GM10266 (cell line): ENCODE results near the gene PDZD7.
A peak's percentile ranks its signal among the peaks of the same experiment; 100 is the strongest.

Source experiments
- DNase-seq: peaks from one replicate; pipeline ENCODE4 v3.0.0; 2012; ENCODE audit errors: extremely low spot score
- TF ChIP-seq, protein P1 (sequence below): IDR thresholded peaks from 2 replicates; pipeline ENCODE4 v1.5.1; 2012; ENCODE audit warnings: mild to moderate bottlenecking, low read depth; ENCODE audit not compliant: control insufficient read depth, insufficient read depth; ENCODE audit errors: missing control alignments

PDZD7 gene

DNA sequence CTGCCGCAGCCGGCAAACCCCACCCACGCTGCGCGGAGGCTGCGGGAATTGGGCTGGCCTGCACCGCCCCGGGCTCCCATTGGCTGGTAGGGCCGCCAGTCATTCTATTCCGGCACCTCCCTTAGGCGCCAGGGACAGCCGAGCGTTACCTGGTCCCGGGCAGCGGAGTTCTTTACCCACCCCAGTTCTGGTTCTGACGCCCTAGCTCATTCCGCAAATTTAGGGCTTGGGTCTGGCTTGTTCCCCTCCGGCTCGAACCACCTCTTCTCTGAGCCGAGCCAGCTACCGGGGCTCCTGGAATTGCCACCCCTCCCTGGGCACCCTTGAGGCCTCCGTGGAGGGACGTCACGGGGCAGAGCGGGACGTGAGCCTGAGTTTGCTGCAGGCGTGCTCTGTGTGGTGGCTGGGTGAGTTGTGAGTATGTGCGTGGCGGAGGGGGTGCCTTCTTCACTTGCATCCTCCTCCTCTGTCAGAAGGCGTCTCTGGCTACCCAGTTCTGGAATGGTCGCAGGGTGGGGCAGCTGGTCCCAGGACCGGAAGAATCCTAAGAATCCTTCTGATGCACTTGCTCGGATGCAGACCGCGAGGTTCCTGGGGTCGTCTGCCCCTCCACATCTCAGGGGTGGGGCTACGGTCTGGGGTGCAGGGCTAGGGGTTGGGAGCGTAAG is at the start of gene PDZD7, which contains the start of gene SFXN3:
Gene PDZD7 (minus strand): TSS at position 2 of the 668 bp plus-strand sequence. CDS start 910 bp downstream, outside the sequence.
Gene SFXN3 (plus strand): TSS at position 107 of the 668 bp plus-strand sequence. CDS start 3,461 bp downstream, outside the sequence.
- TF ChIP-seq, protein P1, sequence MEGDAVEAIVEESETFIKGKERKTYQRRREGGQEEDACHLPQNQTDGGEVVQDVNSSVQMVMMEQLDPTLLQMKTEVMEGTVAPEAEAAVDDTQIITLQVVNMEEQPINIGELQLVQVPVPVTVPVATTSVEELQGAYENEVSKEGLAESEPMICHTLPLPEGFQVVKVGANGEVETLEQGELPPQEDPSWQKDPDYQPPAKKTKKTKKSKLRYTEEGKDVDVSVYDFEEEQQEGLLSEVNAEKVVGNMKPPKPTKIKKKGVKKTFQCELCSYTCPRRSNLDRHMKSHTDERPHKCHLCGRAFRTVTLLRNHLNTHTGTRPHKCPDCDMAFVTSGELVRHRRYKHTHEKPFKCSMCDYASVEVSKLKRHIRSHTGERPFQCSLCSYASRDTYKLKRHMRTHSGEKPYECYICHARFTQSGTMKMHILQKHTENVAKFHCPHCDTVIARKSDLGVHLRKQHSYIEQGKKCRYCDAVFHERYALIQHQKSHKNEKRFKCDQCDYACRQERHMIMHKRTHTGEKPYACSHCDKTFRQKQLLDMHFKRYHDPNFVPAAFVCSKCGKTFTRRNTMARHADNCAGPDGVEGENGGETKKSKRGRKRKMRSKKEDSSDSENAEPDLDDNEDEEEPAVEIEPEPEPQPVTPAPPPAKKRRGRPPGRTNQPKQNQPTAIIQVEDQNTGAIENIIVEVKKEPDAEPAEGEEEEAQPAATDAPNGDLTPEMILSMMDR, result no peak
- DNase-seq, result peak; percentile 96

DNA sequence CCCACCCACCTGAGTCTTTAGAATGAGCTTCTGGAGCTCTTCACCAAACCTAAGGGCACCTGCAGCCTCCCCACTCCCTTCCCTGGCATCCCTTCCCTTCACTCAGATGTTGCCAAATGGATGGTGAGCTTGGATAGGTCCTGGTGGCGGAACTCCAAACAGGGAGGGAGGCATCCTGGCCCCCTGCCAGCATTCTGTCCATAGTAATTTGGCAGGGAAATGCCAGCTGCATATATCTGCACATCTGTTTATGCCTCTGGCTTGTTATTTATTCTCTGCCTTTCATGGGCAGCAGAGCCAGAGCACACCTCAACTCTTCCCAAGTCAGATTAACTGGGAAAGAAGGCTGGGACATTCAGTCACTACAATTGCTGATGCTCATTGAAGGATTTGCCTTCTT is 48.9 kb upstream of the PDZD7 start:
- TF ChIP-seq, protein P1, result no peak
- no peak for DNase-seq

DNA sequence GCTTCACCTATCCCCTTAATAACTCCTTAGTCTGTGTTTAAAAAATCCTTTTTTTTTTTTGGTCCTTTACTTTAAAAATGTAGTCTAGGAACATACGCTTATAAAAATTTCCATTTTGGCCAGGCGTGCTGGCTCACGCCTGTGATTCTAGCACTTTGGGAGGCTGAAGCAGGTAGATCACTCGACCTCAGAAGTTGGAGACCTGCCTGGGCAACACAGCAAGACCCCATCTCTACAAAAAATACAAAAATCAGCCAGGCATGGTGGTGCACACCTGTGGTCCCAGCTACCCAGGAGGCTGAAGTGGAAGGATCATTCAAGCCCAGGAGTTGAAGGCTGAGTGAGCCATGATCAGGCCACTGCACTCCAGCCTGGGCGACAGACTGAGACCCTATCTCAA is 45.7 kb upstream of the PDZD7 start:
- no peak for DNase-seq
- TF ChIP-seq, protein P1, result no peak

DNA sequence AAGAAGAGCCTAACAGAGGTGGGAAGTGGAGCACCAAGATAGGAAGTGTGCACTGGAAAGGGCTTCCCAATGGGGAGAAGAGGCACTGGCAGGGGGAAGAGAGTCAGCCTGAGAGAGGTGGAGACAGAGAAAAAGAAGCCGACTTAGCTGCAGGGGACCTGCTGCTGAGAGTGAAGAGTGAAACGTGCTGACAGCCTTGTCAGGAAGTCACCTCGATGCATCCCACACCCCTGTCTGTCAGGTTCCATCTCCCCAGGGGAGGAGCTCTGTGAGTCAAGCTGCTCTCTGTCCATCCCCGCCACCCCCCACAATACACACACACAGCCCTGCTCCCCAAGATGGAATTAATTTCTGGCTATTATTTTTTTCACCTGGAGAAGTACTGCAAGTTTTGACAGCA is 44.8 kb upstream of the PDZD7 start:
- no peak for DNase-seq
- TF ChIP-seq, protein P1, result no peak

DNA sequence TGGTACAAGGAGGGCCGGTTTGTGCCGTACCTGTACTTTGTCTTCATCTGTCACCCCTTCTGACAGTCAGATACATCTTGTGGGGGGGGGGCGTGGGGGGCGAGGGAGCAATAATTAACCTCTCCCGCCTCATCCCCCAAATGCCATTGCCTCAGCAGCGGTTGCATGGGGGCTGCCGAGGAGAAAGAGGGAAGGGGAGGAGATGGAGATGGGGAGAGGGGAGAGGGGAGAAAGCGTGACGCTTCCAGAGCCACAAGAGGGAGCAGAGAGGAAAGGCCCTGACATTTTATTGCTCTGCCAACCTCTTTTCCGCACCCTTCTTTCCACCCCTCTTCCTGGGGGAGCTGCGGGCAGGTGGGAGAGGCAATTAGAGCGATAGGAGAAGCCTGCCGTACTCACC is 42.7 kb upstream of the PDZD7 start:
- no peak for DNase-seq
- TF ChIP-seq, protein P1, result no peak

DNA sequence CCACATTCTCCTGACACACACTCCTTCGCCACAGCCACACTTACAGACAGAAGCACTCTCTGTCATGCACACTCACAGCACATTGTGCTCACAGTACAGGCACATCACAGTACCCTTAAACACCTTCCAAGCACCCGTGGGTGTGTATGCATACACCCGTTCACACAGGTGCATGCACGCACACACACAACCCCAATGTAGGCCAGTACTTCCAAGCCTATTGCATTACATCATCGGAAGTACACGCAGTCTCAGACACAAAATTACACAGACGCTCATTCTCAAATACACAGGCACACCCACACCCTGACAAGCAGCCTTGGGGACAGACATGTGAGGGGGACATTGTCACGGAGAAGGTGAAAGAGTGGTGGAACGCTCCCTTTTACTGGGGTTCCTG is 42.0 kb upstream of the PDZD7 start:
- DNase-seq, result no peak
- TF ChIP-seq, protein P1, result no peak

DNA sequence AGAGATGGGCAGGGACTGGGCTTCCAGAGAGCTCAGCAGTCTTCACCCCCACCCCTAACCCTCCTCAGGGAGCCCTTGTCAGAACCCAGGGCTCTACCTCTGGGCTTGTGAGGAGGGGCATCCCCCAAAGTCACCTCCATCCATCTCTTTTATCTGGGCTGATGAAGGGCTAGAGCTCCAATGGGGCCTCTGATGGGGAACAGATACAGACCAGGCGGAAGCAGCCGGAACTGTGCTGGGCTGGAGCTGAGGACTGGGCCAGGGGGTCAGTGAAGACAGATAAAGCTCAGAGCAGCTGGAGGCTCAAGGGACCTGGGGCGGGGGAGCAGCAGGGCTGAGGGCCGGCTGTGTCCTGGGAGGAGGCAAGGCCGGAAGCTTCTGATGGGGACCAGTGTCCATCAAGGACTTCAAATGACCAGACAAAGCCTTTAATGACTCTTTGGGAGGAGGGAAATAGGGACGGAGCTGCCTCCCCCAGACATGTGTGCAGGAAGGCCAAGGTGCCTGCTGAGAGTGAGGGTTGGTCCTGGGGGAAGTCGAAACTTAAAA is 41.0 kb upstream of the PDZD7 start:
- no peak for DNase-seq

More for the DNA sequence above, 41.0 kb upstream of the PDZD7 start:
- TF ChIP-seq, protein P1, result no peak
